ENCODE results near the gene CNMD.
"Not testable (repeated sequence)": the region's sequence is repeated elsewhere in the genome, so short reads cannot be mapped to it uniquely, and the experiment has no call there.

The CNMD gene

GRCh38 chr13:52743988-52744387 lies 4.4 kb upstream of the CNMD start:
- no peak for DNase-seq

GRCh38 chr13:52743569-52743968 lies 3.9 kb upstream of the CNMD start:
- no peak for DNase-seq

GRCh38 chr13:52738719-52739467 lies 727 bp downstream of the CNMD start:
- no peak for DNase-seq

- no peak for DNase-seq
Measured at GRCh38 chr13:52737965-52738364, 1.7 kb downstream of the CNMD start.

DNA sequence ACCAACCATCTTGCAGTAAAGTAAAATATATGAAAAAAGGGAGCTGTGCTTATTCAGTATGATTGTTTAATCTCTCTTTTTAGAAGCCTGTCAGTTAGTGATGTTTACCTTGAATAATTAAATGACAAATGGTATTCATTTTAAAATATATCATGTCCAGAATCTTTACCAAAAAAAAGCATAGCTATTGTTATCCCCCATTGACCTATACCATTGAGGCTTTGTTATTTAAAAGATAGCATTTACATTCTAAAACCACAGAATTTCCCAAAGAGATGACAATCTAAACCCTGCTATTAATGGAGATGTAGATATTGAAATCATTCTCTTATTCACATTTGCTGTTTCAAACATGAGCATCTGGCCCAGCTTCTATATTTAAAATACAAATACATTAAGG lies 2.2 kb downstream of the CNMD start:
- DNase-seq = no peak

- DNase-seq = no peak
Measured at GRCh38 chr13:52736891-52737290, 2.7 kb downstream of the CNMD start.

DNA sequence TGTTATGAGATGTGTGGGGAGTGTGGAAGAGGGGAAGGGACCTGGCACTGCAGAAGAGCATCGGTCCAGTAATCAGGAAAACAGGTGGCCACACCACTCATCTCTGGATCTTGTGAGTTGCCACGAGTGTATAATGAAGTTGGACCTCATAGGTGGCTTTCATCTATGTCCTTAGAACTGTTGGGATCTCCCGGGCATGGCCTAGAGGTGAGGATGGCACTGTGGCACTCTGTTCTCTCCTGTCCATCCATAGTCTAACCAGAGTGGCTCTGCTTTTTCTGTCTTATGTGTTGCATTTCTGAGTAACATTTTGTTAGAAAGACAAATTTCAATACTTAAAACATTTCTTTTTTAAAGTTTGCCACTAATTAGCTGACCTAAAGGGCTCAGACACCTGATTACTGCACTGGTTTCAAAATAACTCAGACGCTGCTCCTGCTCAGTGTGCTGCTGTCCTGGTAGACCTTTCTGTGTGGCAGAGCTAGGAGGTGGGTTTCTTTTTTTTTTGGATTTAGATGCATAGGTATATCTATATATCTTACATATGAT lies 5.5 kb downstream of the CNMD start:
- DNase-seq = no peak

- DNase-seq = no peak
Measured at GRCh38 chr13:52726258-52726657, 13.4 kb downstream of the CNMD start.

DNA sequence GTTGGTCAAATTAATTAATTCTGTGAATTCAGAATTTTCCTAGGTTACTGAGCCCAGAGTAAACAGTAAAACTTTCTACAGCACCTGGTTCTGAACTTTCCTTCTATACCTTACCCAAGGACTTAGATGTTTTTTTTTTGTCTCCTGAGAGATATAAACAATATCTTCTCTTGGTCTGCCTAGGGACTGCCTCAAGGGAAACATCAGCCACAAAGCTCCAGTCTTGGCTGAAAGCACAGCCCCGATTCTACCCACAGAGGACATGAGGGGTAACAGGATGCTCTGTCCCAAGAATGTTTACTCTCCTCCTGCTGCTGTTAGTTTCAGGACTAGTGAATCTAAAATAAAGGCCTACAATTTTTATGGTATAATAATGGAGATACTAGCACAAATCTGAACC lies 14.3 kb downstream of the CNMD start:
- DNase-seq = no peak

DNA sequence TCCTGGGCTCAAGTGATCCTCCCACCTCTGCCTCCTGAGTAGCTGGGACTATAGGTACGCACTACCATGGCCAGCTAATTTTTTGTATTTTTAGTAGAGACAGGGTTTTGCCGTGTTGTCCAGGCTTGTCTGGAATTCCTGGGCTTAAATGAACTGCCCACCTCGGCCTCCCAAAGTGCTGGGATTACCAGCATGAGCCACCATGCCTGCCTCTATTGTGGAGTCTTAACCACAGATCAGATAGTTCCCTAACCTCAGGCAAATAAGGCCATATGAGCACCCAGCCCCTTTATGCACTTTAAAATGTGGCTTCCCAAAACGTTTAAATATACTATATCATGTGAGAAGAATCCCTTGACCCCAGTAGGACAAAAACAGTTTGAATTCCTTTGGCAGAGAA lies 16.4 kb downstream of the CNMD start:
- no peak for DNase-seq

DNA sequence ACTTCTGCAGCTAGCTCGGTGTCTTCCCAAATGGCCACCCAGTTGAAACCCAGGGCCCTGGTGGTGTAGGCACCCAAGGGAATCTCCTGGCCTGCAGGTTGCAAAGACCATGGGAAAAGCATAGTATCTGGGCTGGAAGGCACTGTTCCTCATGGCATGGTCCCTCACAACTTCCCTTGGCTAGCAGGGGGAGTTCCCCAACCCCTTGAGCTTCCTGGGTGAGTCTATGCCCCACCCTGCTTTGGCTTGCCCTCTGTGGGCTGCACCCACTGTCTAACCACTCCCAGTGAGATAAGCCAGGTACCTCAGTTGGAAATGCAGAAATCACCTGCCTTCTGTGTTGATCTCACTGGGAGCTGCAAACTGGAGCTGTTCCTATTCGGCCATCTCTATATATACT lies 18.3 kb downstream of the CNMD start:
- DNase-seq = not testable (repeated sequence)

GRCh38 chr13:52720904-52721303 lies 18.7 kb downstream of the CNMD start:
- DNase-seq = not testable (repeated sequence)

DNA sequence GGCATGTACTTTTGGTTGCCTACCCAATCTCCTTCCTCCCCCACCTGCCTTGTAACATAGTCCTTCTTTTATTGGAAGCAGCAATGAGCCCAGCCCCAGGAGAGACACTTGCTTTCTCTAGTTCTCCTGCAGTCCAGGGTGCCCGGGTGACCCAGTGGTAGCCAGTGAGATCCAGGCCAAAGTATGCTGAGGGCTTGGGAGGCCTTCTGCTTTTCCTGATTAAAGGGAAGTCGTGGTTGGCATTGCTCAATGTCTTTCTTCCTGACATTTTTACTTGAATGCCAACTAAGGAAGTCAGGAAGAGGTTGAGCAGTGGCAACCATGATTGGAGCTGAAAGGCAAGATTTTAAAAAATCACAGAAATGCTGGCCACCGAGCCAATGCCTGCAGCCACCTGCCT lies 25.7 kb downstream of the CNMD start:
- no peak for DNase-seq

- DNase-seq = peak; percentile 20
Measured at GRCh38 chr13:52712385-52712784, 27.2 kb downstream of the CNMD start.

GRCh38 chr13:52711286-52711685 lies 28.3 kb downstream of the CNMD start:
- DNase-seq = no peak

GRCh38 chr13:52708266-52708665 lies 31.4 kb downstream of the CNMD start:
- not testable (repeated sequence) for DNase-seq

DNA sequence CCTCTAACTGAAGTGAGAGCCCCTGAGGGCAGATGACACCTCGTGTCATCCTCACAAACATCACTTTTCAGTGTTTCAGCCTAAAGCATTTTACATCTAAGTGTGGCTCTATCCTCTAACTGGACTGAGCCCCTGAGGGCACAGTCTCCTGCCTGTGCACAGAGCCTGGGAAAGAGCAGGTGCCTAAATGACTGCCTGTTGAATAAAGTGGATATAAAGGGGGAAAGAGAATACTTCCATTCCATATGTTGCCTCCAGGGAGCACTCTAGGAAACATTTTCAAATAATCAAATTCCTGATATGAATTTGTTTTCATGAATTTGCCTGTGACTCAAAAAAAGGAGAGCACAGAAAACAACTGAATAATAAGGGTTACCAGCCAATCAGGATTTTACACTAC lies 32.2 kb downstream of the CNMD start:
- DNase-seq = peak; percentile 7

- DNase-seq = no peak
Measured at GRCh38 chr13:52706081-52706480, 33.5 kb downstream of the CNMD start.

DNA sequence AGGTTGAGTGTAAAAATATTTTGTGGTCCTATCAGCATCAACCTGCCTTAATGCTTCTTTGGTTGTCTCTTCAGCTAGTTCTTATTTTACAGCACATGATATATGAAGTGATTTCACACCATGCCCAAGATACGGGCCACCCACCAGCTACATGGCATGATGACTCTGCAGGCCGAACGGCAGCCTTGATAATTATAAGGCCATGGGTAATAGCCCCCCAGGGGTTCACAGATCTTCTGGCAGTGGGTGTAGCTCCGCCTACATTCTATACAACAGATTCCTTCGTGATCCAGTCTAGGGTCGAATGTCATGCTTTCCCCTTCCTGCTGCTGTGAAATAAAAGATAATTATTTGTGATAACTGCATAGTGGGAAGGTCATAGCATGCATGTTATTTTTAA lies 36.1 kb downstream of the CNMD start:
- DNase-seq = peak; percentile 12

- DNase-seq = no peak
Measured at GRCh38 chr13:52701728-52702465, 37.7 kb downstream of the CNMD start.

DNA sequence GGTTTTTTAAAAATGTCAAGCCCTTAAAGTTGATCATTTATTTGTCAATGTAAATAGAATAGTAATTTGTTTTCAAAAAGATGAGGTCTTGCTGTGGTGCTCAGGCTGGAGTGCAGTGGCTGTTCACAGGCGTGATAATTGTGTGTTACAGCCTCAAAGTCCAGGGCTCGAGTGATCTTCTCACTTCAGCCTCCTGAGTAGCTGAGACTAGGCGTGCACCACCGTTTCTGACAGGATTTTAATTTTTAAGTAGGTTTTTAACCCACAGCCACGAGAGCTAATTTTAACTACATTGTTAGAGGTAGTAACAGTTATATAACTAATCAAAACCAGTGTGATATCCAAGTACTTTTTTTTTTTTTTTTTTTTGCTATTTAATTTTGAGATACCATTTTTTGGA lies 43.1 kb downstream of the CNMD start:
- no peak for DNase-seq

DNA sequence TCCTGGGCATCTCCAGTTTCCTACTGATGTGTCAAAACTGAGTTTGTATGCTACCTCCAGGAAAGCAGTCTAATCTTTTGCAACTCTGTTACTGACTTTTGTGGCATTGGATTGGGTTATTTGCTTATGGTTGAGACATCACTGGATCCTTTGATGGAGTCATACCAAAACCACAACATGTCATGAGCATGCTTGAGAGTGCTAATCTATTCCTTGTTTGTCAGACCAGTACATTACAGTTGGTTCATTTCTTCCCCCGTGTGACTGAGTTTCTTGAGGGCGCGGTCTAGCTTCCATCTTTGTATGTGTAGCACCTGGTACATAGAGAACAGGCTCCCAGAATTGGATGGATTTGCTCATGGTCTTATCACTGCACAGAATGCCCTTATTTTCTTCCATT lies 43.8 kb downstream of the CNMD start:
- no peak for DNase-seq

DNA sequence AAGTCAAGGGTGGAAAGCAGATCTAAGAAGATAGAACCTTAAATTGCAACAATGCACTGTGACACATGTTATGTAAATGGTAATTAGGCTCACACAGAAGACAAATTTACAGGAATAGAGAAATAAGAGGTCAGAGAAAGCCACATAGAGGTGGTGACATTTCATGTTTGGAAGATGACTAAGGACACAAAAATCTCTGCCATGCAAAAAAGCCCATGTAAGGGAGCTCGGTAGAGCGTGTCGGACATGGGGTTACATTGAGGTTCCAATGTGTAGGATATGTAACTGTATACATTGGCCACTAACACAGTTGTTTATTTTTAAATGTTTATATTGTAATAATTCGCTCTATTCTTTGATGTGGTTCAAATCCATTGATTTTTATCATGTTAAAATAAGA lies 53.2 kb downstream of the CNMD start:
- DNase-seq = no peak

GRCh38 chr13:52685806-52686205 lies 53.8 kb downstream of the CNMD start:
- not testable (repeated sequence) for DNase-seq

All from NCI-H2171 treated with DMSO at 0.1 percent for 48 hours (cell line).